Glutamatergic neuron (in vitro differentiated cells): Measurements from ENCODE around the gene LRRTM1. TPM values are rescaled to one million over a fixed set of nuclear protein-coding genes. Genes with fewer than 3 reads are reported as not detected.

Experiments
- DNase-seq: peaks from one replicate; pipeline ENCODE4 v3.0.0; 2022
- H3K27ac Mint-ChIP-seq: one replicate; pipeline ENCODE4 v1.8.0; 2020; ENCODE audit warnings: mild to moderate bottlenecking, mixed read lengths, inconsistent platforms; ENCODE audit not compliant: unreplicated experiment
- H3K27me3 Mint-ChIP-seq: one replicate; pipeline ENCODE4 v1.8.0; 2020; ENCODE audit warnings: mild to moderate bottlenecking, moderate library complexity, mixed read lengths, inconsistent platforms; ENCODE audit not compliant: unreplicated experiment
- H3K36me3 Mint-ChIP-seq: one replicate; pipeline ENCODE4 v1.8.0; 2020; ENCODE audit warnings: mild to moderate bottlenecking, mixed read lengths, inconsistent platforms; ENCODE audit not compliant: unreplicated experiment
- H3K4me1 Mint-ChIP-seq: one replicate; pipeline ENCODE4 v1.8.0; 2020; ENCODE audit warnings: mild to moderate bottlenecking, low read depth, mixed read lengths, inconsistent platforms; ENCODE audit not compliant: unreplicated experiment
- H3K4me3 Mint-ChIP-seq: one replicate; pipeline ENCODE4 v1.8.0; 2020; ENCODE audit warnings: mild to moderate bottlenecking, mixed read lengths, inconsistent platforms; ENCODE audit not compliant: unreplicated experiment
- H3K9me3 Mint-ChIP-seq: one replicate; pipeline ENCODE4 v1.8.0; 2020; ENCODE audit warnings: mild to moderate bottlenecking, moderate library complexity, mixed read lengths, inconsistent platforms; ENCODE audit not compliant: unreplicated experiment
- total RNA-seq: library from RNA; stranded (reverse); fragmentation: NEBNext Ultra II Directional; extraction: Animal tissue kit (Norgen Biotek cat#: 25700); gene quantifications from one replicate; pipeline ENCODE4 v1.2.1, GENCODE V29; 2021; ENCODE audit not compliant: unreplicated experiment
- TF ChIP-seq, protein P1 (sequence below): fragments of 200-600 bp; sonication (generic); IDR thresholded peaks from one replicate; pipeline ENCODE4 v1.5.0; 2021; ENCODE audit not compliant: partially characterized antibody, unreplicated experiment

Gene LRRTM1
- total RNA-seq, 1 donor from 2014 or later, result 3.8 TPM

DNA sequence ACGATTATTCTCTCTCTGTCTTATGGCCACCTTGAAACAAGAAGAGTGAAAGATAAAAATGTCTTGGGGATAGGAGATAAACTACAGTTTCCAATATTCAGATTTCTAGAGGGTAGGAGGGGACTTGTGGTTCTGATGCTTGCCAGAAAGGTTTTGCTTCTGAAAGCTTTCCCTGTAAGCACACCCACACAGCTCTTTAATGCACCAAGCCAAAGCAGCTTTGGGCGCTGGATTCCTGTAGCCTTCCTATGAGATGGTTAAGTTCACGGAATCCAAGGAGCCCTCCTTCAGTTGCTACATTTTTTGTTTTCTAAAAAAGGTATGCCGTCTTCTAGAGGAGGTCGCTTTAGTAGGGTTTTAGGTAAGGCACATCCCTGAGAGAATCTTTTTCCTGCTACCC lies 4.9 kb downstream of the LRRTM1 start:
- Mint-ChIP-seq H3K27me3 (peaks cover 22% of the 10 kb centered on the region), H3K9me3 (peaks cover 16% of the 10 kb centered on the region), H3K36me3 (no peaks in the 10 kb centered on the region), H3K27ac (no peak overlapping the region), H3K4me3 (no peak overlapping the region), H3K4me1 (peaks cover 16% of the 10 kb centered on the region)
- no peak for DNase-seq
- TF ChIP-seq, protein P1, sequence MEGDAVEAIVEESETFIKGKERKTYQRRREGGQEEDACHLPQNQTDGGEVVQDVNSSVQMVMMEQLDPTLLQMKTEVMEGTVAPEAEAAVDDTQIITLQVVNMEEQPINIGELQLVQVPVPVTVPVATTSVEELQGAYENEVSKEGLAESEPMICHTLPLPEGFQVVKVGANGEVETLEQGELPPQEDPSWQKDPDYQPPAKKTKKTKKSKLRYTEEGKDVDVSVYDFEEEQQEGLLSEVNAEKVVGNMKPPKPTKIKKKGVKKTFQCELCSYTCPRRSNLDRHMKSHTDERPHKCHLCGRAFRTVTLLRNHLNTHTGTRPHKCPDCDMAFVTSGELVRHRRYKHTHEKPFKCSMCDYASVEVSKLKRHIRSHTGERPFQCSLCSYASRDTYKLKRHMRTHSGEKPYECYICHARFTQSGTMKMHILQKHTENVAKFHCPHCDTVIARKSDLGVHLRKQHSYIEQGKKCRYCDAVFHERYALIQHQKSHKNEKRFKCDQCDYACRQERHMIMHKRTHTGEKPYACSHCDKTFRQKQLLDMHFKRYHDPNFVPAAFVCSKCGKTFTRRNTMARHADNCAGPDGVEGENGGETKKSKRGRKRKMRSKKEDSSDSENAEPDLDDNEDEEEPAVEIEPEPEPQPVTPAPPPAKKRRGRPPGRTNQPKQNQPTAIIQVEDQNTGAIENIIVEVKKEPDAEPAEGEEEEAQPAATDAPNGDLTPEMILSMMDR, result no peak

DNA sequence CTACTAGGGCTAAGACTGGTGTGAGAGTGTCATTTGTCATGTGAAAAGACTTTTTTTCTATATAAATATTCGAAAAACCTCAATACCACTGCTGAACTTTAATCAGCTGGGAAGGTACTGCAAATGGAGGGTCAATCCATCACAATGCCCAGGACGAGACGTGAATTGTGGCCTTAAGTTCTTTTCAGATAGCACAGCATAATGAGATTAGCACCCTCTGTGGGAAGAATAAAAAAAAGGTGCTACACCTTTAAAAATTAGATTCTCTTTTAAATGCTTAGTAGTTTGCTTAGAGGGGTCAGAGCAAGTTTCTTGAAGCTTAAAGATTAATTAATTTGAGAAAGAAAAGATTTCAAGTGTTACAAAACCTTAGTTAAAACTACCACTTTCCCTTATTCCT lies 5.6 kb downstream of the LRRTM1 start:
- Mint-ChIP-seq H3K27me3 (peaks cover 22% of the 10 kb centered on the region), H3K9me3 (peaks cover 16% of the 10 kb centered on the region), H3K36me3 (no peaks in the 10 kb centered on the region), H3K4me3 (no peak overlapping the region), H3K27ac (no peak overlapping the region), H3K4me1 (peaks cover 20% of the 10 kb centered on the region)
- DNase-seq, result no peak
- TF ChIP-seq, protein P1, result no peak

DNA sequence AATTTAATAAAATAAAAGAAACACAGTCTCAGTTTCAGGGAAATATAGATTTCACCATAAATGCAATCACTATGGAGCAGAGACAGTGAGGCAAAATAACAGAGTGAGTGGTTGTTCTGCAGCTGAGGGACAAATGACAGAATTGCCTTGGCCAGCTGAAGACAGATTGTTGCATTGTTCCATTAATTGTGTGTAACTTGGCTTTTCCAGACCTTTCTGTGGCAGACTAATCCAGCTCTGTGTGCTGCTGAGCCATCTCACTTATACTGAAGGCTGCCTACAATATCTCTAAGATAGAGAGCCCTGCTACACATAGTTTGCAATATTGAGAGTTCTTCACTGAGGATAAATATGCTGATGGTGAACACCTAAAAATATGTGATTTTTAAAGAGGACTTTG lies 11.5 kb downstream of the LRRTM1 start:
- Mint-ChIP-seq H3K4me1 (peaks cover 13% of the 10 kb centered on the region), H3K36me3 (no peaks in the 10 kb centered on the region), H3K9me3 (peaks cover 2% of the 10 kb centered on the region), H3K27me3 (no peaks in the 10 kb centered on the region), H3K27ac (no peak overlapping the region), H3K4me3 (no peak overlapping the region)
- no peak for DNase-seq
- TF ChIP-seq, protein P1, result no peak

DNA sequence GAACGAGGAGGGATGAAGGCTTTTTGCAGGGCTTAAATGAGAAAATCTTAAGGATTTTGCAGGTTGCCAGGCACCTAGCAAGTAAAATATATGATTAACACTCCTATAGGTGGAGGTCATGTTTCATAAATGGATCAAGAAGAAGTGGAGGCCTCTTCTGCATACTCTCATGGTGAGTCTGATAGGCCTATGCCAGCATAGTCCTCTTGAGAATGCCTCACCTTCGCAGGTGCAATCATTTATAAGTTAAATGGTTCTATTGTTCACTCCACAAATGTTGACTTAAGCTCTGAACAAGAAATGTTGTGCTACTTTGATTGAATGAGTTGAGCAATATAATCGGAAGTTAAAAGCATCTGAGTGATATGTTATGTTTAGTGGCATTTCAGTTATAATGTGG lies 12.1 kb downstream of the LRRTM1 start:
- DNase-seq, result no peak
- Mint-ChIP-seq H3K4me3 (no peak overlapping the region), H3K27ac (no peak overlapping the region), H3K27me3 (no peaks in the 10 kb centered on the region), H3K36me3 (no peaks in the 10 kb centered on the region), H3K9me3 (peaks cover 2% of the 10 kb centered on the region), H3K4me1 (peaks cover 13% of the 10 kb centered on the region)
- TF ChIP-seq, protein P1, result no peak

DNA sequence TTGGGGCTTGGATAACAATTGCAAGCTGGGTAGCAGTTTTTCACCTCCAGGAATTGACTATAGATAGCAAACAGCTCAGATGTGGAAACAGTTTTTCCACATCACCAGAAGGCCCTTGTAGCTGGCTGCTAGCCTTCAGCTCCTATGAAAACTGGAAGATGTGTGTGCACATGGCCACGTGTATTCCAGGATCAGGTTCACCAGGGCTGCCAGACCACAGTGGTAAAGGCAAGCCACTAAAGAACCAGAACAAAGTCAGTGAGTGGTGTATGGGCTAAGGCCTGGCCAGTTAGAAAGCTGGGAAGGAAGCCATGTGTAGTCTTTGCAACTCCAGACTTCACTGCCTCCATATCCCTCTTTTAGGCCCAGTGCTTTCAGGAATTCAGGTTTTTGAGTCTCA lies 12.9 kb downstream of the LRRTM1 start:
- no peaks in the 10 kb centered on the region for H3K9me3 Mint-ChIP-seq
- no peak overlapping the region for H3K4me3 Mint-ChIP-seq

More for the DNA sequence above, 12.9 kb downstream of the LRRTM1 start:
- Mint-ChIP-seq H3K4me1 (peaks cover 13% of the 10 kb centered on the region), H3K27ac (no peak overlapping the region), H3K36me3 (no peaks in the 10 kb centered on the region), H3K27me3 (no peaks in the 10 kb centered on the region)
- TF ChIP-seq, protein P1, result no peak
- DNase-seq, result no peak
